Measurements from ENCODE around the gene IQSEC1.

The IQSEC1 gene

GRCh38 chr3:13085081-13085845, 12.0 kb upstream of the IQSEC1 start:
- peak; percentile 43 for DNase-seq (ENCODE audit: low spot score)

DNA sequence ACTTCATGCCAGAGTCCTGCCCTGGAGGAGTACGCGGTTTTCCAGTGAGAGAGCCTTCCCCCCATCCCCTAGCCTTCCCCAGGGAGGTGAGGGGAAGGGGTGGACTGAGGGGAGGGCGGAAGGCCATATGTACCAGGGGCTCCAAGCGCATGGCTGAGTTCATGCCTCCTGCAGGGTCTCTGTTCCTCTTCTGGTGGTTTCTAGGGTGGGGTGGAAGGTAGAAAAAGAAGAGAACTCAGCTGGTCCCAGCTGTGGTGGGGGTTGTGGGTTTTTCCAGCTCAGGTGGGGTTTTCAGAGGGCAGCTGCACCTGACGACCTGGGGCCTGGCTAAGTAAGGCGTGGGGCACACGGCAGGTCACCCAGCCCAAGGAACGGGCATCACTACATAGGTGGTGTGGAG, 10.7 kb upstream of the IQSEC1 start:
- DNase-seq (ENCODE audit: low spot score): peak; percentile 71

DNA sequence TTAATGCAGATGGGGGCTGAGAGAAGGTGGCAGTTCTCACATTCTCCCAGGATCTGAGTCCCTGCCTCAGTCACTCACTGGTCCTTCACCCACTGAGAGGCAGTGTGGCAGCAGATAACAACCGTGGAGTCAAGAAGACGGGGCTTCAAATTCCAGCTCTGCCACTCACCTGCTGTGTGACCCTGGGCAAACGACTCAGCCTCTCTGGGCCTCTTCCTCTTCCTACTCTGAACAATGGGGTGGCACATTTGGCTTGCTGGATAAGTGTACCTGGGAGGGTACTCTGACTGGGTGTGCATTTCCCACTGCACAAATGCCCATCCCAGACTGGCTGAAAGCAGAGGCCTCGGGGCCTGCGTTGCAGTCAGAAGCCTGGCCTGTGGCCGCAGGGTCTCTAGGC, 10.0 kb upstream of the IQSEC1 start:
- no peak for DNase-seq (ENCODE audit: low spot score)

DNA sequence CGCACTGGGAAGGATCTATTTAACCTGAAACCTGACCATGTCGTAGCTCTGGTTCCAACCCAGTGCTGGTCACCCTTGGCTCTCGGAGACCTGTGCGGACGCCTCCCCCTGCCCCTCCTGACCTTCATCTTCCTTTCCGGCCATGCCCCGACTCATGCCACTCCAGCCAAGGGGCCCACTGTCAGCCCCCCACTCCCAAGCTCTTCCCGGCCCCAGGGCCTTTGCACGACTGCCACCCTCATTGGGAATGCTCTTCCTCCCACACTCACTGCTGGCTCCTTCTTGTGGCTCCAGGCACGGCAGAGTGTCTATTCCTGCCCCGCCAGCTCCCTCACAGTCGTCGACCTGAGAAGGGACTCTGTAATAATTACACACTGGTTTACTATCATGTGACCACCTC, 9.4 kb upstream of the IQSEC1 start:
- no peak for DNase-seq (ENCODE audit: low spot score)

GRCh38 chr3:13081603-13082360, 8.6 kb upstream of the IQSEC1 start:
- no peak for DNase-seq (ENCODE audit: low spot score)

GRCh38 chr3:13080591-13080990, 7.4 kb upstream of the IQSEC1 start:
- no peak for DNase-seq (ENCODE audit: low spot score)

GRCh38 chr3:13080026-13080425, 6.8 kb upstream of the IQSEC1 start:
- DNase-seq (ENCODE audit: low spot score): no peak

DNA sequence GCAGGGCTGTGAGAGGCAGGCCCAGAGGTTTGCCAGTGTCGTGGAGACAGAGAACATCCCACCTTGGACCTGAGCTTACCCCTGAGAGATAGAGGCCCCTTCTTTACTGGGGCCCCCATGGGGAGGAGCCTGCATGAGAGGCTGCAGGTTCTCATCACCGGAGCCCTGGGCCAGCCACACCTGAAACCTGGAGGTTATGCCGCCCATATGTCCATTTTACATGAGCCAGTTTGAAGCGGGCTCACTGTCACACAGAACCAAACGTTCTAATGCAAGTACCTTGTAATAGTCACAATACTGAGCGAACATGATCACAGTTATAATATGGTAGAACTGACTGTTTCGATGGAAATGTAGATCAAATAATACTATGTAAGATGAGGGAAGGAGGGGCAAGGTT, 6.3 kb upstream of the IQSEC1 start:
- no peak for DNase-seq (ENCODE audit: low spot score)

GRCh38 chr3:13079051-13079450, 5.8 kb upstream of the IQSEC1 start:
- DNase-seq (ENCODE audit: low spot score): peak; percentile 36

GRCh38 chr3:13078163-13078905, 5.1 kb upstream of the IQSEC1 start:
- DNase-seq (ENCODE audit: low spot score): peak; percentile 78

DNA sequence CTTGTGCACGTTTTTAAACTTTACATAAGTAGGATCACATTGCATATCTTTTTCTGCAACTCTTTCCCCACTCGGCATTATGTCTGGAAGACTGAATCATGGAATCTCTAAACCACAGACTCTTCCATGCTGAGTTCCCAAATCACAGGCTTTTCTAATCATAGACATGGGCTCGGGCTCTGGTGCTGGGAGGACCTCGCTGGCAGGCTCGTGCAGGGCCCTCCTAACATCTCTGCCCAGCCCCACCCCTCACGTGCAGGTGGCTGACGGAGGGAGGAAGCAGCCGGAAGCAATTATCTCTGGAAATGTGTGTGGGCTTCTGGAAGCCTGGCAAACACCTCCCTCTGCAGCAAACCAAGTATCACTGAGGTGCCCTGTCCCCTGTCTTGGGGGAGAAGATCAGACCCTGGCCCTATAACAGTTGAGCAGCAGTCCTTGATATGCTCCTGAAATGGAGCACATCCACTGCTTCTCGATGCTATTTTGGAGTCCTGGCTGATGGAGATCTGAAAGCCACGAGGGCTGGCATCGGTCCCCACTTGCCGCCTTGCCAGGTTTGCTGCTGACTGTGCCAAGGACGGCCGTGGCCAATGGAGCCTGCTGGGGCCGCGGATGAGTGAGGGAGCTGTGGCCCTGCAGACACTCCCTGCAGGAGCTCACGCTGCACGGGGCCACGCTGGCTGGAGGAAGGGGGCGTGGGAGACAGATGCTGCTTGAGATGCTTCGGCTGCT, 4.4 kb upstream of the IQSEC1 start:
- peak; percentile 38 for DNase-seq (ENCODE audit: low spot score)

- no peak for DNase-seq (ENCODE audit: low spot score)
These were observed 2.9 kb upstream of the IQSEC1 start for GRCh38 chr3:13075986-13076654.

GRCh38 chr3:13075318-13075717, 2.1 kb upstream of the IQSEC1 start:
- no peak for DNase-seq (ENCODE audit: low spot score)

GRCh38 chr3:13074006-13074375, 762 bp upstream of the IQSEC1 start:
- no peak for DNase-seq (ENCODE audit: low spot score)

- no peak for DNase-seq (ENCODE audit: low spot score)
These were observed 466 bp downstream of the IQSEC1 start for GRCh38 chr3:13072600-13073325.

DNA sequence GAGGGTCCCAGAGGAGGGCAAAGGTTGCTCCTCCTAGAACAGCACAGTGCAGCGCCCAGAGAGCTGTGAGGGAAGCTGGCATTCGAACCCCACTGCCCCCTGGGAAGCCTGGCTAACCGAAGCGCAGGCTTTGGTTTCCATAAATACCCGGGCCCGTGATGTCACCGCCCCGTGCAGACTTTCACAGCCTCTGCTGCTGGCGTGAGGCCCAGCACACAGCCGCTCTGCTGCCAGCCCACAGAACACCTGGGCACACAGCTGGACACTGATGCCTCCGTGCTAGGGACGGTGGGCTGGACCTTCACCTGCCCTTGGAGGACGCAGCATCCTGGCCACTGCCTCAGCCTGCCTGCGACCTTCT, 1.0 kb downstream of the IQSEC1 start:
- peak; percentile 84 for DNase-seq (ENCODE audit: low spot score)

- no peak for DNase-seq (ENCODE audit: low spot score)
These were observed 1.5 kb downstream of the IQSEC1 start for GRCh38 chr3:13071695-13072094.

DNA sequence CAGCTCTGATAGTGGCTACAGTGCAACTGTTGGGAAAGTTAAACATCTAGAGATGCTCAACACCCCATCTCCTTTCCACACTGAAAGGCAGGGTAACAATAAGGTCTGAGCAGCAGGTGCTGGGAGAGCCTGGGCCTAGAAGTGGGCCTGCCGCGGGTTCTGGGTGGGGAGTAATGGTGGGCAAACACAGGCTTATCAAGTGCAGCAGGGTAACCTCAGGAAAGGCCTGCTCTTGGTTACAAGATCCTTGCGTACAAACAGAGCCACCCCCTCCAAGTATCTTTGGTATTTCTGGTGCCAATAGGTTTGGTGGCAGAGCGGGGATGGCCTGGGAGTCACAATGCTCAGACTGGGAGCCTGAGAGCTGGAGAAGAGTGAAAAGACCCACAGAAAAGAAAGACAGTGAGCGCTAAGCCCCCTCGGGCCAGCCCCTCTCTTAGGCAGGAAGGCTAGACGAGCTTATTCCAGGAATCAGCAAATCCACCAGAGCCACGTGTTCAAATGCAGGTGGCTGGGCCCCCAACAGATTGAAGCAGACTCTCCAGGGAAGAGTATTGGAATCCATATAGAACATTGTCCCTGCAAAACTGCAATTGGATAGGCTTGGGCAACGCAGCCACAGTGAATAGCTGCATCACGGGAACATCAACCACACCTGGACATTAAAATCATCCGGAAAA, 2.7 kb downstream of the IQSEC1 start:
- no peak for DNase-seq (ENCODE audit: low spot score)

GRCh38 chr3:13069495-13069894, 3.7 kb downstream of the IQSEC1 start:
- DNase-seq (ENCODE audit: low spot score): peak; percentile 54

GRCh38 chr3:13068269-13069010, 4.8 kb downstream of the IQSEC1 start:
- peak; percentile 34 for DNase-seq (ENCODE audit: low spot score)
